ENCODE measurements around the gene GBX2. TPM values are rescaled to one million over a fixed set of nuclear protein-coding genes. Genes with fewer than 3 reads are reported as not detected.

The GBX2 gene
- total and polyA plus RNA-seq, 2 donors (not counting 1 experiment from before 2014, with no cell fraction given), result not detected

DNA sequence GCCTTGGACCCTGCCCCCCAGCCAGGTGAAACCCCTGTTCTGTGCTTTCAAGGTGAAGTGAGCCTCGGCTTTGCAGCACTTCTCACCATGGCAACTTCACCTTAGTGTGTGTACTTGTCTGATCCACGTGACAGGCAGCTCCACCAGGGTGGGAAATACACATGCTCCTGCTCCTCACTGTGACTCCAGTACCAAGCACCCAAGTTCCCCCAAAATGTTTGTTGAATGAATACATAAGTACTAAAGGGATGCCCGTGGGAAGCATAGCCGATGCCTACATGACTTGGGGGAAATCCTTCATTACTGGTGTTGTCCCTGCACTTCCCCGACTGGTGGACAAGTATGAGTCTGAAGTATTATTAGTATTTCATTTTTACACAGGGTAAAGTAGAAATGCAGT lies 41.8 kb upstream of the GBX2 start:
- Mint-ChIP-seq H3K27ac (no peak overlapping the region), H3K4me1 (no peaks in the 10 kb centered on the region), H3K4me3 (no peak overlapping the region), H3K27me3 (peaks cover 23% of the 10 kb centered on the region), H3K9me3 (ENCODE audit: insufficient read depth) (peaks cover 2% of the 10 kb centered on the region)
- no peaks in the 10 kb centered on the region for H4K20me1 ChIP-seq (ENCODE audit: control insufficient read depth, insufficient read depth, low read length, poor library complexity, severe bottlenecking)
- no peaks in the 10 kb centered on the region for H3K4me1 ChIP-seq (ENCODE audit: control insufficient read depth in 2 of 2, insufficient read depth in 2 of 2, low read length in 2 of 2)
- DNase-seq, result no peak
- H3K9me3 ChIP-seq (ENCODE audit: control extremely low read depth in 1 of 3, control insufficient read depth in 2 of 3, insufficient read depth in 1 of 3, low read length in 2 of 3), result peaks cover 0 to 26% (median 5%) of the 10 kb centered on the region in 3 donors
- H3K36me3 ChIP-seq (replicated peaks in 1 of 2; ENCODE audit: control extremely low read depth in 1 of 2, control insufficient read depth in 1 of 2, extremely low read depth in 1 of 2, insufficient read depth in 2 of 2, low read length in 1 of 2), result no peaks in the 10 kb centered on the region
- WGBS (ENCODE audit: insufficient coverage), result 66% methylated on average over 2 of the region's 5 CpGs
- no peaks in the 10 kb centered on the region for H3K27me3 ChIP-seq (replicated peaks in 1 of 4; ENCODE audit: control extremely low read depth in 1 of 4, control insufficient read depth in 3 of 4, insufficient read depth in 4 of 4, low read length in 3 of 4)
- intact Hi-C loops (cut with micrococcal nuclease), result no loop called here
- ATAC-seq (ENCODE audit: low read depth), result no peak
- H3K4me3 ChIP-seq (ENCODE audit: control extremely low read depth in 1 of 5, extremely low read depth in 1 of 5, insufficient read depth in 1 of 5, low read depth in 2 of 5, low read length in 4 of 5), result no peak overlapping the region
- no peak for TF ChIP-seq EZH2 (IDR thresholded peaks at IDR 0.05; ENCODE audit: borderline replicate concordance, insufficient read depth, low read depth, low read length, poor library complexity, severe bottlenecking)
- TF ChIP-seq CTCF (IDR thresholded peaks at IDR 0.05), result no peak
- ChIA-PET POLR2A (no interaction called here), CTCF (no interaction called here)
- H3K79me2 ChIP-seq (ENCODE audit: control insufficient read depth, insufficient read depth, low read length), result no peaks in the 10 kb centered on the region
- H2AFZ ChIP-seq (ENCODE audit: insufficient read depth, low read depth, low read length, poor library complexity, severe bottlenecking), result no peak overlapping the region
- H3K4me2 ChIP-seq (replicated peaks; ENCODE audit: low read depth, low read length, poor library complexity, severe bottlenecking), result no peak overlapping the region
- H3K27ac ChIP-seq (ENCODE audit: low read length in 2 of 2), result no peak overlapping the region
- H3K9ac ChIP-seq (ENCODE audit: low read length), result no peak overlapping the region

DNA sequence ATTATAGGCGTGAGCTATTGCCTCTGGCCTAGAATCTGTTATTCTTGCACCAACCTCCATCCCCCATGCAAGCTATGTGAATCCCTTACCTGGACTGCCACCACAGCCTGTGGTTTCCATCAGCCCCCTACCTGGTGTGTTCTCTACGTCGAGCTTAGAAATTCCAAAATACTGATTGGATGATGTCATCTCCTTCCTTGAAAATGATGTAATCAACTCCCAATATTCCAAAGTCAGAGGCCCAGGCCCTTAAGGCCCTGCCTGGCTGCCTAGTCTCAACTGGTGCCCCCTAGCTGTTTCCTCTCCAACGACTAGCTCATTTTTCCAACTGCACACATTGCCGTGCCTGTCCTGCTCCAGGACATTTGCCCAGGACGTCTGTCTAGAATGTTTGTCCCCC lies 41.3 kb upstream of the GBX2 start:
- H3K27me3 ChIP-seq (replicated peaks in 1 of 4; ENCODE audit: control extremely low read depth in 1 of 4, control insufficient read depth in 3 of 4, insufficient read depth in 4 of 4, low read length in 3 of 4), result no peaks in the 10 kb centered on the region
- no peak for TF ChIP-seq CTCF (IDR thresholded peaks at IDR 0.05)
- TF ChIP-seq EZH2 (IDR thresholded peaks at IDR 0.05; ENCODE audit: borderline replicate concordance, insufficient read depth, low read depth, low read length, poor library complexity, severe bottlenecking), result no peak
- peaks cover 23% of the 10 kb centered on the region for H3K27me3 Mint-ChIP-seq
- ChIA-PET CTCF (no interaction called here), POLR2A (no interaction called here)
- no peak overlapping the region for H3K27ac Mint-ChIP-seq
- H3K36me3 ChIP-seq (replicated peaks in 1 of 2; ENCODE audit: control extremely low read depth in 1 of 2, control insufficient read depth in 1 of 2, extremely low read depth in 1 of 2, insufficient read depth in 2 of 2, low read length in 1 of 2), result no peaks in the 10 kb centered on the region
- no peak for ATAC-seq (ENCODE audit: low read depth)
- H3K9ac ChIP-seq (ENCODE audit: low read length), result no peak overlapping the region
- 79% methylated on average over 6 of the region's 6 CpGs for WGBS (ENCODE audit: insufficient coverage)
- H3K4me3 ChIP-seq (ENCODE audit: control extremely low read depth in 1 of 5, extremely low read depth in 1 of 5, insufficient read depth in 1 of 5, low read depth in 2 of 5, low read length in 4 of 5), result no peak overlapping the region
- peaks cover 2% of the 10 kb centered on the region for H3K9me3 Mint-ChIP-seq (ENCODE audit: insufficient read depth)
- intact Hi-C loops (cut with micrococcal nuclease), result no loop called here
- no peak overlapping the region for H3K4me2 ChIP-seq (replicated peaks; ENCODE audit: low read depth, low read length, poor library complexity, severe bottlenecking)
- H3K4me1 Mint-ChIP-seq, result no peaks in the 10 kb centered on the region
- H2AFZ ChIP-seq (ENCODE audit: insufficient read depth, low read depth, low read length, poor library complexity, severe bottlenecking), result no peak overlapping the region
- no peak overlapping the region for H3K4me3 Mint-ChIP-seq
- no peak overlapping the region for H3K27ac ChIP-seq (ENCODE audit: low read length in 2 of 2)
- peaks cover 0 to 27% (median 5%) of the 10 kb centered on the region in 3 donors for H3K9me3 ChIP-seq (ENCODE audit: control extremely low read depth in 1 of 3, control insufficient read depth in 2 of 3, insufficient read depth in 1 of 3, low read length in 2 of 3)
- H3K79me2 ChIP-seq (ENCODE audit: control insufficient read depth, insufficient read depth, low read length), result no peaks in the 10 kb centered on the region
- H3K4me1 ChIP-seq (ENCODE audit: control insufficient read depth in 2 of 2, insufficient read depth in 2 of 2, low read length in 2 of 2), result no peaks in the 10 kb centered on the region
- no peaks in the 10 kb centered on the region for H4K20me1 ChIP-seq (ENCODE audit: control insufficient read depth, insufficient read depth, low read length, poor library complexity, severe bottlenecking)
- no peak for DNase-seq

Data from B cell (primary cell).